ENCODE data around the gene NXPE1.
"Not testable (repeated sequence)": the region's sequence is repeated elsewhere in the genome, so short reads cannot be mapped to it uniquely, and the experiment has no call there.

DNA sequence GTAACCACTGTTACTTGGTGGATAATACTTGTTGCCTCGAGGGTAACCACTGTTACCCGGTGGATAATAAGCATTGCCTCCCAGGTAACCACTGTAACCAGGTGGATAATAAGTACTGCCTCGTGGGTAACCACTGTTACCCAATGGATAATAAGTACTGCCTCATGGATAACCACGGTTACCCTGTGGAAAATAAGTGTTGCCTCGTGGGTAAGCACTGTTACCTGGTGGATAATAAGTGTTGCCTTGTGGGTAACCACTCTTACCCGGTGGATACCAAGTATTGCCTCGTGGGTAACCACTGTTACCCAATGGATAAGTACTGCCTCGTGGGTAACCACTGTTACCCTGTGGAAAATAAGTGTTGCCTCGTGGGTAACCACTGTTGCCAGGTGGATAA is 48.9 kb upstream of the NXPE1 start:
- not testable (repeated sequence) for TF ChIP-seq EP300, POLR2A (IDR thresholded peaks at IDR 0.05)
- TF ChIP-seq, protein P1, sequence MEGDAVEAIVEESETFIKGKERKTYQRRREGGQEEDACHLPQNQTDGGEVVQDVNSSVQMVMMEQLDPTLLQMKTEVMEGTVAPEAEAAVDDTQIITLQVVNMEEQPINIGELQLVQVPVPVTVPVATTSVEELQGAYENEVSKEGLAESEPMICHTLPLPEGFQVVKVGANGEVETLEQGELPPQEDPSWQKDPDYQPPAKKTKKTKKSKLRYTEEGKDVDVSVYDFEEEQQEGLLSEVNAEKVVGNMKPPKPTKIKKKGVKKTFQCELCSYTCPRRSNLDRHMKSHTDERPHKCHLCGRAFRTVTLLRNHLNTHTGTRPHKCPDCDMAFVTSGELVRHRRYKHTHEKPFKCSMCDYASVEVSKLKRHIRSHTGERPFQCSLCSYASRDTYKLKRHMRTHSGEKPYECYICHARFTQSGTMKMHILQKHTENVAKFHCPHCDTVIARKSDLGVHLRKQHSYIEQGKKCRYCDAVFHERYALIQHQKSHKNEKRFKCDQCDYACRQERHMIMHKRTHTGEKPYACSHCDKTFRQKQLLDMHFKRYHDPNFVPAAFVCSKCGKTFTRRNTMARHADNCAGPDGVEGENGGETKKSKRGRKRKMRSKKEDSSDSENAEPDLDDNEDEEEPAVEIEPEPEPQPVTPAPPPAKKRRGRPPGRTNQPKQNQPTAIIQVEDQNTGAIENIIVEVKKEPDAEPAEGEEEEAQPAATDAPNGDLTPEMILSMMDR (IDR thresholded peaks at IDR 0.05): not testable (repeated sequence)

Data from ovary (tissue), 3 donors.